HG02610 (cell line): Measurements from ENCODE around the gene KRTAP20-2.

Experiments
- ATAC-seq: cut with Tn5 transposase; IDR thresholded peaks from one replicate; pipeline ENCODE4 v1.9.1; 2021; ENCODE audit warnings: mild to moderate bottlenecking, moderate library complexity; ENCODE audit not compliant: unreplicated experiment

KRTAP20-2 gene

GRCh38 chr21:30634906-30635305 is at the start of gene KRTAP20-2:
Gene KRTAP20-2, plus strand, starts transcription at chr21:30635206. Its CDS starts 58 bp downstream, at chr21:30635264.
- no peak for ATAC-seq

DNA sequence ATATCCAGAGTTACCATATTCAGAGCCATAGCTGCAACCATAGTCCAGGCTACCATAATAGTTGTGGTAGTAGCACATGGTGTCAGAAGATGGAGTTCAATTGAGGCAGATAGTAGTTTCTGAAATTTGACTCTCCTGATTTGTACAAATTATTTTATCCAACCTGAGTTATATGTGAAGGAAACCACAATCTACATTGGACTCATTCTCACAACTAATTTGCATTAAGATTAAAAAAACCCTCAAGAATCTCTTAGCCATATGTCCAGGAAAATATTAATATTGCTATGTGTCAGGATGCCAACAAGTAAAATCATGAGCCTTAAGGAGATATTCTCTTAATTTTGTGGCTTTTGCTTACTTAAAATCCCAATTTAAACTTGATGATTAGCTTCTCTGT is 44.7 kb upstream of the KRTAP20-2 start, which contains the start of gene KRTAP22-2:
TSS of gene KRTAP22-2 (minus strand) at position 101 of the 400 bp plus-strand sequence.
- ATAC-seq, result no peak

DNA sequence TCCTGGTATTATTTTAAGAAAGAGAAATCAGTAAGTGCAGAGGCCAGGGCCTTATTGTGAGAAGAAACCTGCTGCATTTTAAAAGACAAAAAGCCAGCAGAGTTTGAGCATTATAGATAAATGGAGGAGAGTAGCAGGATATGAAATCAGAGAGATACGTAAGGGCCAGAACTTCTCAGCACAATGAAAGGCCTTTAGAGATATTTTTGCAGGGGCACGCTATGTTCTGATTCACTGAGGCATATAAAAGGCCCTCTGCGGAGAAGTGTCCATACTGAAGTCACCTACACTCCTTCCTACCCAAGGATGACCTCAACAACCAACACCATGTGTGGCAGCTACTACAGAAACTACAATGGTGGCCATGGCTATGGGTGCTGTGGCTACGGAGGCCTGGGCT is 42.9 kb upstream of the KRTAP20-2 start, which contains the start of gene KRTAP6-3:
TSS of gene KRTAP6-3 (plus strand) at position 301 of the 400 bp plus-strand sequence. CDS start at position 307, 6 bp downstream.
- ATAC-seq, result no peak

DNA sequence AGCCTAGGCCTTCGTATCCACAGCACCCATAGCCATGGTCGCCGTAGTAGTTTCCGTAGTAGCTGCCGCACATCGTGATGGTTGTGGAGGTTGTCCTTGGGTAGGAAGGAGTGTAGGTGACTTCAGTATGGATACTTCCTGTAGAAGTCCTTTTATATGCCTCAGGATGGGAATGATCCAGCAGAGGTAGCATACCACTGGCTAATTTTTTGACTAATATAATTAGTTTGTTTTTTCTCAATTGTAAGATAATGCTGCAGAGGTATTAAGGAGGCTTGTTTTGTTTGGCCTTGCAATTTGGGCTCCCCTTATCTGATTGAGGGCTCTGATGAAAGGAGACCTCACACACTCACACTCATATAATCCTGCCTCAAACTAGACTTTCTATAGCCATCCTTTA is 36.2 kb upstream of the KRTAP20-2 start, which contains the start of gene KRTAP6-2:
TSS of gene KRTAP6-2 (minus strand) at position 101 of the 400 bp plus-strand sequence. CDS start at position 73, 28 bp downstream.
- no peak for ATAC-seq

GRCh38 chr21:30600787-30601186 is 34.2 kb upstream of the KRTAP20-2 start, which contains the start of gene KRTAP22-1:
Gene KRTAP22-1, plus strand, starts transcription at chr21:30601087.
- ATAC-seq, result no peak

DNA sequence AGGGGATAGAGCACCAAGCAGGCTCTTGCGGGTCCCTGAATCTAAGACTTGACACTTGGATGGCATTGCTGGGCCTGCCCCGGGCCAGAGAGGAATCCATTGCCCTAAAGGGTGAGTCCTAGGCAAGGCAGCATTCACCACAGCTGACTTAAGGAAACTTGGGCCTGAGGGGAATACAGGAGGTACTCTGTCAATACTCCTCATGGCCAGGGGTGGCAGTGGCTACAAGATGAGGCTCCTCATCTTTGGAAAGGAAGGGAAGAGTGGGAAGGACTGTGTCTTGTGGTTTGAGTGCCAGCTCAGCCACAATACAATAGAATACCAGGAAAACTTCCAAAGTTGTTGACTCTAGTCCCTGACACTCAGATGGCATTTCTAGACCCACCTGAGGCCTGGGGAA is 29.0 kb upstream of the KRTAP20-2 start:
- ATAC-seq, result no peak

DNA sequence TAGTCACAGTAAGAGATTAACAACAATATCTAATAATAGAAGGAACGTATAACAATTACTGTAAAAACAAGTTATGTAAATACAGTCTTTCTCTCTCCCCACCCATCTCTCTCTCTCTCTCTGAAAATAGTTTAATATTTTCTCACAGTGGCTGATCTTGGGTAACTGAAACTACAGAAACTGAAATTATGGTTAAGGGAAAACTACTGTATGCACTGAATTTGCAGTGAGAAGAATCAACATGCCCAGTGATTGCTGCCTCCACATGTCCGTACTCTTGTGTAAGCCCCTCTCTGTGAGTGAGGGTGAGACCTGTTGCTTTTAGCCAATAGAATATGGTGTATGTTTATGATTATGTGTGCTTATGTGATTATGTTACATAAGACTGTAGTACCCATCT is 22.9 kb upstream of the KRTAP20-2 start:
- ATAC-seq, result no peak

GRCh38 chr21:30613836-30614235 is 21.2 kb upstream of the KRTAP20-2 start, which contains the start of gene KRTAP6-1:
Gene KRTAP6-1, minus strand, starts transcription at chr21:30613930. Its CDS starts 26 bp downstream, at chr21:30613904.
- ATAC-seq, result no peak

GRCh38 chr21:30615199-30615598 is 19.8 kb upstream of the KRTAP20-2 start:
- no peak for ATAC-seq

GRCh38 chr21:30616125-30616524 is 18.9 kb upstream of the KRTAP20-2 start, which contains the start of gene KRTAP20-1:
Gene KRTAP20-1, plus strand, starts transcription at chr21:30616425. Its CDS starts 30 bp downstream, at chr21:30616455.
- no peak for ATAC-seq

DNA sequence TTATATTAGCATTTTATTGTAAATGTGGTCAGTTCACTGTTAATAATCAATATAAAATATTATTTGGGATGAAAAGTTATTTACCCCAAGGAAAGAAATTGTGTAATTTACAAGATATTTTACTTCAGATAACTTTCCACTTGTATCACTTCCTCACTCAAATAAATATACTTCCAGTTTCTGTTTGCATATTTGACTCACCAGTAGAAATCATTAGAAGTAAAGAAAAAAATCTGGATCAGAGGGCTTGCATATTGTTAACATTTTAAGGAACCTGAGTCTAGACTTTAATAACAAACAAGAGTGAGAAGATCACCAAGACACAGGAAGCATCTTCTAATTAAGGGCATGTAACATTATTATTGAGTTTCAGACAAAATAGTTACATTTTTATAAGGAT is 14.9 kb upstream of the KRTAP20-2 start:
- ATAC-seq, result no peak

- no peak for ATAC-seq
Measured at GRCh38 chr21:30620522-30620921, 14.5 kb upstream of the KRTAP20-2 start, which contains the start of gene KRTAP20-4. Gene KRTAP20-4, plus strand, starts transcription at chr21:30620627.

DNA sequence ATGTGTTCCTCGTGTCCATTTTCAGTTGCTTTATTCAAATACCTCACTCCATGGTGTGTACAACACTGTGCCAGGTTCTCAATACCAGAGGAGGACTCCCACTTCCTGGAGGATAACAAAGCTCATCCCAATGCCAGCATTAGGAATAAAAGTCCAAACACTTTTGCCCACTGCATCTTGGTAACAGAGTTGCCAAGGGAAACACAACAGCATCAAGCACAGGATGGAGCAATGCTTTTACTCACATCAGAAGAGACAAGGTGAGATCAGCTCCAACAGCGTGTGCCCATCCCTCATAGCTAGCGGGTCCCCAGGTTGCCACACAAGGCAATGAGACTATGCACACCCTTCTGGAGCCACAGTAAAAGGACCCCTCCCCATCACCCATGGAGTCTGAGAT is 11.6 kb upstream of the KRTAP20-2 start:
- ATAC-seq, result no peak

- ATAC-seq, result no peak
Measured at GRCh38 chr21:30625449-30626165, 9.4 kb upstream of the KRTAP20-2 start.

DNA sequence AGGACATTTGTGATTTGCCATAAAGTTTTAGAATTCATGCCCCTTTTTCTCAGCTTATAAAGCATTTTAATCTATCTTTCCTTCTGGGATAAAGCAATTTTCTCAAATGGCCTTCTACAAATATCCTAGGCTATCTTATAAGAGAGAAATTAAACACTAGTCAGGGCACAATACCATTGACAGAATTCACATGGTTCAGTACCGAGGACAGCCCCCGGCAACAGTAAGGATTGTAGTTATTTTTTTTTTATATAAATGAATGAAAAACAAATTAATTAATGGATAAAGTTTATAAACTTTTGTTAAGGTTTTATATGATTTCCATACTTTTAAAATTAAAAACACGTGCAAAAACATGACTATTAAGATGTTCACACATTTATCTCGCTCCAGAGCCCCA is 6.9 kb upstream of the KRTAP20-2 start:
- no peak for ATAC-seq

DNA sequence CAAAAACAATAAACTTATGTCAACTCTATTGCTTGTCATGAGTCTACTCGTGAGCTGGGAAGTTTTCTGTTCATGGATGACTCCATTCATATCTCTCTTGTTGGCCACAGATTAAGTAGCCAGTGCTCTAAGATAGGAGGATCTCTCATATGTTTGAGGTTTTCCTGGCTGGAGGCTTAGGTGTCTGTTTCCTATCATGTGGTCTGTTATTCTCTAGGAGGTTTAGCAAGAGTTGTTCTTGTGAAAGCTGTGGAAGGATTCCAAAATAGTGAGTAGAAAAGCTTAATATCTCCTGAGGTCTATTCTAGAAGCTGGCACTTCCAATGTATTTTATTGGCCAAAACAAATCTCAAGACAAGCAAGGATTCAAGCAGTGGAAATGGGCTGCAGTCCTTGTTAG is 5.8 kb upstream of the KRTAP20-2 start:
- ATAC-seq, result no peak

GRCh38 chr21:30638686-30639085 is 3.7 kb downstream of the KRTAP20-2 start:
- ATAC-seq, result no peak

GRCh38 chr21:30642564-30642963 is 7.6 kb downstream of the KRTAP20-2 start, which contains the start of gene KRTAP20-3:
Gene KRTAP20-3, plus strand, starts transcription at chr21:30642864.
- ATAC-seq, result no peak

DNA sequence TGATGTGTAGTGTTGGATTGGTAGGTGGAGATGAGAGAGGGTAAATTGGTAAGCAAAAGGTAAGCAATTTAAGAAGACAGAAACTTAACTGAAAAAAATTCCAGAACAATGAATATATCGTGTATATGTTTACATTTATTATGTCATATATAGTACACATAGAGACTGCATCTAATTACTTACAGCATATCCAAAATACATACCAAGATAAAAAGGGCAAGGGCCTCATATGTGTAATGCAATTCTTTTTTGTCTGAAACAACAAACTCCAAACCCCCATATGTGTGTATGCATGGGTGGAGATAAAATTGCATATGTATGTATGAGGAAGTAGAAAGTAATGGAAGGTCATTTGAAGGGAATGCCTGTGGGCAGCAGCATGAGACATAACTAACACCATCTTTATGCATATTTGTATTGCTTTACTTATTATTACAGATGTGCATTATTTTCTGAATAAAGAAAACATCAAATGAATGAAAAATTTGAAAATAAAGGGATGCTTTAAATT is 12.0 kb downstream of the KRTAP20-2 start:
- no peak for ATAC-seq

- no peak for ATAC-seq
Measured at GRCh38 chr21:30652891-30653290, 17.9 kb downstream of the KRTAP20-2 start.

GRCh38 chr21:30668776-30669175 is 33.8 kb downstream of the KRTAP20-2 start:
- ATAC-seq, result no peak
